H4 (cell line): ENCODE data around the gene CDH4. TPM values are rescaled to one million over a fixed set of nuclear protein-coding genes. Genes with fewer than 3 reads are reported as not detected.
A peak's percentile ranks its signal among the peaks of the same experiment; 100 is the strongest.

Experiments
- DNase-seq: peaks from one replicate; pipeline ENCODE4 v3.0.0-alpha.2; 2015; ENCODE audit warnings: low spot score
- total RNA-seq: library from RNA; depleted of rRNA; stranded (reverse); fragments of >200 nt; shearing (Covaris generic); gene quantifications from 2 replicates; pipeline ENCODE4 v1.2.3, GENCODE V29; 2014

Gene CDH4
- total RNA-seq, 1 experiment from 2014 or later, result 0.14 TPM

DNA sequence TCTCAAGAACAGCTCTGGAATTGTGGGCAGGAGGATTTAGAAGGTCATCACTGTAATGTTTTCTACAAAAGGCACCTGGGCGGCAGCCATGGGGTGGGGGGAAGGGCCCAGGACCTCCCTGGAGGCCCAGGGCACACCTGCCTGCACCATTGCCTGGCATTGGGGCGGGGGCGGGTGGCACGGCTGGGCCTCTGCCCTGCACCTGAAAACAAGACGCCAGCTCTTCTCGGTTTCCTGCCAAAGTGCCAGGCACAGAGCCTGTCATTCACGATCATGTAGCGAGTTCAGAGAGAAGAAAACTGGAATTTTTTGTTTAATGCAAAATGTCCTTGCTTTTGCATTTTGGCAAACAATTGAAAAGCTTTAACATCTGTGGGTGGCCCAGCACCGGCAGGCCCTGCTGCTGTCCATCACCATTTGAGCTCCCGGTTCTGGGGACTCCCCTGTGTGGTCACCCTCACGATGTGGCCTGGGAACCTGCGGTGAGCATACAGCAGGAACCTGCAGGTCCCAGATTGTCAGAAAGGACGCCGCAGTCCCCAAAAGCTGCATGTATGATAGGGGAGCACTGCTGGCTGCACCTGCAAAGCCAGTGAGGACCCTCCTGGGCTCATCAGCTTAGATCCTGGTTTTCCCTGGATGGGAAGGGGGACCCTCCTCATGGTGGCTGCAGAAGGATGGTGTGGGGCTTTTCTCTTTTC lies 262.9 kb downstream of the CDH4 start:
- DNase-seq, result no peak

DNA sequence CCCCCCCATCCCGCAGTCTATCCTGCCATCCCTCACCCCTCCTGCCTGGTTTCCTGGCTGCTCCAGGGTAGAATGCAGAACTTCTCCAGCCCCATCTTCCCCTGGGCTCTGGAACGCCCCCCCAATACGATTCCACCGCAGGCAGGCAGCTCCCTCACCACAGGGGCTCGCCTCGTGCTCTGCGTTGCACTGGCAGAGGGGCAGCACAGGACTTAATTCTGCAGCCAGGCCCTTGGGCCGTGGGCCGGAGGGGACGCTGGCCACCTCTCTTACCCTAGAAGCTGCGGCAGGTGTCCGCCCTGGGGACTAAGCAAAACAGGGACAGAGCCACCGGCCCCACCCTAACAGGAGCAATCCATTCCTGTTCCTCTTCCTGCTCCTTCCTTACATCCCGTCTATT lies 263.9 kb downstream of the CDH4 start:
- no peak for DNase-seq

DNA sequence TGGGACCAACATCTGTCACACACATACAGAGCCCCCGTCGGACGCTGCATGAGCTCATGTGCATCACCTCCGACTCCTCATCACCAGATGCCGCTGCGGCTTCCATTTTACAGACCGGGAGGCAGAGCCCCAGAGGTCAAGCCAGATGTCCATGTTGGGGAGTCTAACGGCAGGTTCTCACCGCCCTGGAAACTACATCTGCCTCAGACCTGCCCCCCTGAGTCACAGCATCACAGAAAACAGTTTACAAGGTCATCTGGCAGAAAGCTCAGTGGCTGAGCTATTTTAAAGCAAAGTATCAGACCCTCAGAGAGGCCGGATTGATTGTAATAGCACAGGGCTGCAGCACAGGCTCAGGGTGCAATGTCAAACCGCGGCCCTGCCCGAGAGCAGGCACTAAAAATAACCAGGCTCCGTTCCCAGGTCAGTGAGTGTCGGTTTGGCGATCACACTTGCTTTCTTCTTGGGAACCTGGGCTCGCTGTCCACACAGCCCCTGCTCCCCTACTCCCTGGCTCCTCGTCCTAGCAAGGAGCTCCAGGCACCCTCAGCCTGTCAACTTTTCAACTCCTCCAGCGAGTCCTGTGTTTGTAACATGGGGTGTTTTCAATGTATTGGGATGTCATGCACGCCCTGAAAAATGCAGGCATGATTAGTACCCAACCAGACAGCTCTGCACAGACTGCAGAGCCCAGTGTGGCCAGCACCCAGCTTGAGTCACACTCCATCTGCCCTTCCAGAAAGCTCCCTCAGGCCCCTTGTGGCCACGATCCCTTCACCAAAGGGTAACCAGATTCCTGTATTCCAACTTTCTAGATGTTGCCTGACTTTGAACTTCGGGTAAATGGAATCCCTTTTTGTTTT lies 264.5 kb downstream of the CDH4 start:
- no peak for DNase-seq

DNA sequence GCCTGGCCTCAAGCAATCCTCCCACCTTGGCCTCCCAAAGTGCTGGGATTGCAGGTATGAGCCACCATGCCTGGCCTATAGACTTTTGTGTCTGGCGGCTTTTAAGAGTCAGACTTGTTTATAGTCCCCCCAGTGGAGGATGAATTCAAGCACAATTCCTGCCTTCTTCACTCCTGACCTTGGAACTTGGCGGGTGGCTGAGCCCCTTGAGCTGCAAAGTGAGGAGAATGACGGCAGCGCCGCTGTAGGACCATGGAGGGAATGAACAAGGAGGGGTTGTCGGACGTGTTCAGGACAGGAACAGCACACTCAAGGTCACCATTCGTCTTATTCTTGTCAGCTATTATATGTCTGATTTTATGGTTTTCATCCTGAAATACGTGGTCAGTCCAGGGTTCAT lies 265.4 kb downstream of the CDH4 start:
- no peak for DNase-seq

DNA sequence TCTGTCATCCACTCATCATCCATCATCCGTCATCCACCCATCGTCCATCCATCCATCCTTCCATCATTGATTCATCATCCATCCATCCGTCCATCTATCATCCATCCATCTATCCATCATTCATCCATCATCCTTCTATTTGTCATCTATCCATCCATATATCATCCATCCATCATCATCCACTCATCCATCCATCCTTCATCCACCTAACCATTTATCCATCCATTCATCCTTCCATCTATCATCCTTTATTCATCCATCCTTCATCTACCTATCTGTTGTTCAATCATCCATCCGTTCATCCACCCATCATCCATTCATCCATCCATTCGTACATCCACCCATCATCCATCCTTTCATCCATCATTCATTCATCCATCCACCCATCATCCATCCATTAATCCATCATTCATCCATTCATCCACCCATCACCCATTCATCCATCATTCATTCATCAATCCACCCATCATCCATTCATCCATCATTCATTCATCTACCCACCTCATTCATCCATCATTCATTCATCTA lies 266.4 kb downstream of the CDH4 start:
- DNase-seq, result no peak

DNA sequence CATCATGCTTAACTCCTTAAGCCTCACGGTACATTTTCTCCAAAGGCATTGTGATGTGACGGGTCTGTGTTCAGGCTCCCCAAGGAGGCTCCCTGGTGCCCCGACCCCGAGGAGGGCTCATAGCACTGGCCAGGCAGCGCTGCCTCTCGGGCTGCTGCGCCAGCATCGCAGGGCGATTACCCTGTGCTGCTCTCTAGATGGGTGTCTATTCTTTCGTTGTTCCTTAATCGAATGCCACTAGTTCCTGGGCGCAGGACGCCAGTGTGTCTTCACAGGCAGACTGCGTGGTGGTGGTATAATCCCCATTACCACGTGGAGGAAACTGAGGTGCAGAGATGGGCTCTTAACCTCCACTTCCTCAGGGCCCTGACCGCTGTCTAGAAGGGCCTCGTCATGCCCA lies 267.4 kb downstream of the CDH4 start:
- DNase-seq, result no peak

DNA sequence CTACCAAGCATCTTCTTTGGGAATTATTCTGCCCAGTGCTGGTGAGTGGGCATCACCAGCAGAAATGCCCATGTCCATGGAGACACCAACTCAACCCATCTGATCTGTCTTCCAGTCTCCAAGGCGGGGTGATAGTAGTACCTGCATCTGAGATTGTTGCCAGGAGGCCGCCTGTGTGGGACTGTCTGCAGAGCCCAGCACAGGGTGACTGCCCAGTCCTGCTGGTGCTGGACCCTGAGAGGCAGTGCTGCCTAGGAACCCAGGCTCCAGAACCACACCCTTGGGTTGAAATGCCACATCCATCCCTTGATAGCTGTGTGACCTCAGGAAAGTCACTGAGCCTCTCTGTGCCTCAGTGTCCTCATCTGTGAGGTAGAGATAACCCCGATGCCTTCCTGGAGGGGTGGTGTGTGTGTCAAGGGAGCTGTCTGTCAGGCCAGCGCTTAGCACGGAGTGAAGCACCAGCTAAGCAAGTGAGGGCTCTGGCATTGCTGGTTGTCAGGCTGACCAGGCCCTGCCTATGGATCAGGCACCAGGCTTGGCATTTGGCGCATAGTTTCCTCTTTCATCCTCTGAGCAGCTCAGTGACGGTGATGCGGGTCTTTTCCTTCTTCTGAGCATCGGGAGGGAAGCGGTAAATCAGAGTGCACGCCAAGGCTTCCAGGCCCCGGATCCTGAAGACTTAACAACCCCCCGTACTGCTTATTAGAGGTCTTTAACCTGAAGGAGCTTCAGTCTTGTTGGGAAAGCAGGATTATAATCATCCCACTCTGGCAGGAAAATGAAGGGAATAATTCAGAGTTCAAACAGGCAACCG lies 268.2 kb downstream of the CDH4 start:
- DNase-seq, result no peak

DNA sequence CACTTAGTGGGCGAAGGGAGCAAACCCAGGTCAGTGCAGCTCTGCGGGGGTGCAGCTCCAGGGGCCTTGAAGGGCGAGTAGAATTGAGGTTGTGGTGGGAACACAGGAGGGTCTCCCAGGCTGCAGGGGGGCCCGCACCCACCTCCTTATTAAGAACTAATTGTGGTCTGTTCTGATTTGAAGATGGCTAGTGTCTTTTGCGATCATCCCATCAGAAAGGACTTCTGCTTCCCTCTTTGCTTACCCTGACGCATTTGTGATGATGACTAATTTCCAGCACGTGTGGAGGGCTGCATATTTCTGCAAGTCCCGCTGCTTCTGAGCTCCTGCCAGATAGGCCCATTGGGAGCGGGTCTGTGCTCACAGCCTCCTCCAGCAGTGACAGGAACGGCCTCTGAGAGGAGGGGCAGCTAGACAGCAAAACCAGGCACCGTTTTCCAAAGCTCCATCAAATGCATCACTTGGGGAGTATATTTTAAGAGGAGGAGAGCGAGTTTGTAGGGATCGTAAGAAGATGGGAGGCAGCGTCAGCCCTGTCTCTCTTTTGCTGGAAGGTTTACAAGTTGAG lies 268.9 kb downstream of the CDH4 start:
- peak; percentile 17 for DNase-seq

DNA sequence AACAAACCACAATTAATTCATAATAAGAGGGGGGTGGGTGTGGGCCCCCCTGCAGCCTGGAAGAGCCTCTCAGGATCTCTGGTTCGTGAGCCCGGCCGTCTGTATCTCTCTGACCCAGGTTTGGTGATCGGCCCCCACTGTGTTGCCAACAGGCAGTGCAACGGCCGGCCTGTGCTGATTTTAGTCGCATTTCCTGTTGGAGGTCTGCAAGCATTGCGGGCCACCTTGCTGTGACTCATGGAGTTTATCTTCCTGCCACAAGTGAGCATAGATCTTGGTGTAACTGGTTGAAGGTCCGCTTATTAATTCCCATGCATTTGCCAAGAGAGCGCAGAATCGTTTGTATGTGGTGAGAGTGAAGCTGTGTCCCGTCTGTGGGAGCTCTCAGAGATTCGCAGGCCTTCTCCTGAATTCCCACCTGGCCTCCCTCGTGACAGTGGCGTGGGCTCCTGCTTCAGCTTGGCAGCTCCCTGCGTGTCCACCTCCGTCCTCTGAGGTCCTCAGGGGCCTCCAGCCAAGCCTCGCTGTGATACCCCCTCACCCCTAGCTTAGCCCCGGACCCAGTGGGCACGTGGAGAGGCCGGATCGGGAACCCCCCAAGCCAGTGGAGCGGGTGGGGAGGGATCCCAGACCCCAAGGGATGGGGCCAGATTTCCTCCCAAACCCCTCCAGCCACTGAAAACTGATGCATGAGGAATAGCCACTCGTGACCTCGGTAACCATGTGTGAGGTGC lies 269.8 kb downstream of the CDH4 start:
- peak; percentile 13 for DNase-seq

DNA sequence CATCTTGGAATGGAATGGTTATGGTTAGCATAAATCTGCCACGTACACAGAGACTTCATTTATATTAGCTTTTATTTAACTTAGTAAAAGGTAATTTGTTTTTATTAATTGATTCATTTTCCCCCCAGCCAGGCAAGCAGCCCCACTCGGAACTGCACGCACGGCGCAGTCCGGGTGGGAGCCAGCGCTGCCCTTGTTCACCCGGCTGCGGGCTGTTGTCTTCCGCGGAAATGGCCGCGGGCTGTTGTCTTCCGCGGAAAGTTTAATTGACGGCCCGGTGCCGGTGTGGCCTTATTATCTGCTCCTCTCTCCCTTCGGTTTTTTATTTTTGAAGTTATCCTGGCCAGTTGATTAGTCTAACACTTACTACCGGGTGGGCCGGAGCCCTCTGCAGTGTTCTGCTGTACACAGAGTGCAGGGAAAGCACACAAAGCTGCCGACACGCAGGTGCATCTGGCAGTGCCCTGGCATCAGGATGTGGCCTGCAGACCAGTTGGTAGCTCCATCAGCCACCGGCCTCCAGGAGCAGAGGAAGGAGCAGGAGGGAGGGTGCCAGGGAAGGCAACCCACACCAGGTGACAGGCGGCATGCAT lies 270.5 kb downstream of the CDH4 start:
- no peak for DNase-seq

DNA sequence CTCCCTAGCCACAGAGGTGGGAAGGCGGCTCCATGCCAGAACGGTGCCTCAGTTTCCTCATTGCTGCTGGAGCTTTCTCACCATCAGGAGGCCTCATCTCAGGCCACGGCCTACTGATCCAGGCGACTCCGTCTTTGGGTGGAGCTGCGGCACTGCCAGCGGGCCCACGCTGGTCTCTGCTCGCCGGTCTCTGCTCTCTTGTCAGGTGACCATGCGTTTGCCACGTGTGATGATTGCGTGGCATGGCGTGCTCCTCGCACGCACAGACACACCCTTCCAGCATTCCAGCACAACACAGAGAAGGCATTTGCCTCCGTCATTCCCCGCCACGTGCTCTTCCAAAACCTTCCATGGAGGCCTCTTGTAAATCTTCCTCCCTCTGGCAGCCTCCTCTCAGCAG lies 271.1 kb downstream of the CDH4 start:
- DNase-seq, result no peak

DNA sequence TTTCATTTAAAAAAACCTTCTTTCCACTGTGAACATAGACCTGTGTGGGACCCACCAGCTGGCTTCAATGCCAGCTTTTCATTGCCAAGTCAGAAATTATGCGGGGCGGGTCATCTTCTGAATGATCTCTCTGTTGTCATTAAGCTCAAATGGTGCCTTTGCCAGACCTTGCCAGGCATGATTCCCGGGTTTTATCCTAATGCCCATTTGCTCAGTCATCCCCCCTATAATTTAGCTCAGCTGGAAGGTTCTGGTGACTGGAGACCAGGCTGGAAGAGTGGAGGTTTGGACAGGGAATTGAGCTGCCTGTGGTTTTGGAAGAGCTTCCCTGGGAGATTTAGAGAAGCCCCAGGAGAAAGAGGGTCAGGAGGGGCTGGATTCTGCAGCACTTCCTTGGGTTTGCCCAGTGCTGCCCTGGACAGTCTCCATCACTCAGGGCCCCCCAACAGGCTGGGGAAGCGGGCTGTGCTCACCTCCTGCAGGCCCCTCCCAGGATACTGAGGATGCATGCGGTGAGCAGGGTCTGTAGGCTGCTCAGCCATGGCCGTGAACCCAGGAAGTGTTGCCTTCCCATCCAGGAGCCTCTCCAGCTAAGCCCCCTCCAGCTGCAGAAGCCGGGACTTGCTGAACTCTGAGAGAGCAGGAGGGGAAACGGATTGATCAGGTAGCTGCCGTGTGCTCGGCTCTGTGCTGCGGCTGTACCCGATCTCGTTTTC lies 273.0 kb downstream of the CDH4 start:
- no peak for DNase-seq

DNA sequence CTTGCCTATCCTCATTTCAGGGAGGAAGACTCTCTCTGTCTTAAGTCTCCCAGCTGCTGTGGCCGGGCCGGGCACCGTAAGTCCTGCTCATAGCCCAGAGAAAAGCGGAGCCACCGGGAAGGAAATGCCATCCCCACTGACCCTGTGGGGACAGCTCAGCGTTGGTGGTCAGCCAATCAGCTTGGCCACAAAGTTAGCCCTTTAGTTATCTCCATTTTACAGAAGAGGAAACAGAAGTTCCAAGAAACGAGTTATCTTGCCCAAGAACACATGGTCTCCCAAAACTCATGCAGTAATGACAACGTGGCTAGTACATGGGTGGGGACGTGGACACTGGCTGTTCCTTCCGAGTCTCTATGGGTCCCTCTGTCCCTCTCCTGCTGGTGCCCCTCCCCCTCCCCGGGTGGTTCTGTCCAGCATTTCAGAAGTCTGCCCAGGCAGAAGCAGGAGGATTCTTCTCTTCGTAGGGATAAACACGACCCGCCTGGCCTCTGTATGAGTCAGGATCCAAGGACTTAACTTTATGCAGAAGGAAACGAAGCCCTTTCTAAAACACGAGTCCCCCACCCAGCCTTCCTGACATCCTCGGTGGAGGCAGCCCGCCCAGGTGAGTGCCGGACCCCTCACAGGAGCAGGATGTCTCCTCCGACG lies 273.8 kb downstream of the CDH4 start:
- DNase-seq, result no peak

DNA sequence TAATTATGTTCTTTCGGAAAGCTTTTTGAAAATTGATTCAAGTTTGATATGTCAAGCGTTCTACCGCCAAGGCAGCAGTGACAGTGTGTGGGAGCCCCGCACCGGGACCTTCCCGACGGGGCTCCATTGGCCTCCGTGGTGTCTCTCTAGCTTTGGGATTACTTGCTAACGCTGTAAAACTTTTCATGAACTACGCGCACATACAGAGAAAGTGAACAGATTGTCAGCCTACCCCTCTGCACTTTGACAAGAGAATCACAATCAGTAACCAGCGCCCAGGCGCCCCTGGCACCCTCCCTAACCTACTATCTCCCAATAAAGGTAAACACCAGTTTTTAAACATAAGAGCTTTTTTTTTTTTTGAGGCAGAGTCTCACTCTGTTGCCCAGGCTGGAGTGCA lies 274.8 kb downstream of the CDH4 start:
- DNase-seq, result no peak

DNA sequence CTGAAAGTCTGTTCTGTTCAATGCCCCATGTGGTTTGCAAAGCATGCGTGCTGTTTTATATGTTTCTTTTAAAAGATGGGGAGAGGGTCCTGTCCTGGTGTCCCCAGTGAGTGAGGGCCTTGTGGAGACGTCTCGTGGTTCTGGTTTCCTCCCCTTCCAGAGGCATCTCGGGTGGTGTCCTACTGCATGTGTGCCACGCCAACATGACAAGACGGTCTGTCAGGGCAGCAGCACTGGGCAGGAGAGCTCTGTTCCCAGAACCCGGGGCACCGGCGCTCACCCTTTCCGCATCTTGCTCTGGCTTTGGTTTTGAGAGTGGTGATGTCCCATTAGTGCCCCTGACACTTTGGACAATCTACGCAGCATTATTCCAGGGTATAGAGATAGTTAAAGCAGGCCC lies 275.6 kb downstream of the CDH4 start:
- no peak for DNase-seq

DNA sequence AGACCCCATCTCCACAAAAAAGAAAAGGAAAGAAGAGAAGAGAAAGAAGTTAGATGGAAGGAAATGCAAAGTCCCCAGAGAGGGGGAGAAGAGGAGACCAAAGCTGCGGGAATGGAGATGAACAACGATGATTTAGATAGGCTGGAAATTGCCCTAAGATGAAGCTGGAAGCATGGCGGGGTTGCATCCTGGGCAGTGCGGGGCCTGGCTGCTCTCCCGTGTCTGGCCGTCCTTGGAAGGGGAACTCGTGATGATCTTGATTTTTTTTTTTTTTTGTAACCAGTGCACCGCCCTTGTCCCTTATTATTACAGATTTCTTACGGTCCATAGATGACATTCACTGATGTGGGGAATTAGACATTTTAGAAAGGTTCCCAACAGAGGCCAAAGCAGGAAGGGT lies 276.5 kb downstream of the CDH4 start:
- no peak for DNase-seq

DNA sequence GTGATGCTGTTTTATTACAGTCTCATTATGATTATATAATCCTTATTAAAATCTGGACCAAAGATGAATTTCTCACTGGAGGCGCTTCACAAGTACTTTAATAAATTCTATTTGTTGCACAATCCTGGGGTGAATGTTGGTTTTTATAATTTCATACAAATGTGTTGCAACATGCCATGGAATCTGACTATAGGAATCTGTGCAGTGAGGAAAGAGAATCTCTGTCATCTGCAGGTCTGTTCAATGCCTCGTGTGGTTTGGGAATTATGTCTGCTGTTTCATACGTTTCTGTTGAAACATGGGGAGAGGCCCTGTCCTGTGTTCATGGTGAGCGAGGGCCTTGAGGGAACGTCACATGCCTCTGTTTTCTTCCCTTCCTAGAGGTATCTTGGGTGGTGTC lies 277.3 kb downstream of the CDH4 start:
- DNase-seq, result no peak

DNA sequence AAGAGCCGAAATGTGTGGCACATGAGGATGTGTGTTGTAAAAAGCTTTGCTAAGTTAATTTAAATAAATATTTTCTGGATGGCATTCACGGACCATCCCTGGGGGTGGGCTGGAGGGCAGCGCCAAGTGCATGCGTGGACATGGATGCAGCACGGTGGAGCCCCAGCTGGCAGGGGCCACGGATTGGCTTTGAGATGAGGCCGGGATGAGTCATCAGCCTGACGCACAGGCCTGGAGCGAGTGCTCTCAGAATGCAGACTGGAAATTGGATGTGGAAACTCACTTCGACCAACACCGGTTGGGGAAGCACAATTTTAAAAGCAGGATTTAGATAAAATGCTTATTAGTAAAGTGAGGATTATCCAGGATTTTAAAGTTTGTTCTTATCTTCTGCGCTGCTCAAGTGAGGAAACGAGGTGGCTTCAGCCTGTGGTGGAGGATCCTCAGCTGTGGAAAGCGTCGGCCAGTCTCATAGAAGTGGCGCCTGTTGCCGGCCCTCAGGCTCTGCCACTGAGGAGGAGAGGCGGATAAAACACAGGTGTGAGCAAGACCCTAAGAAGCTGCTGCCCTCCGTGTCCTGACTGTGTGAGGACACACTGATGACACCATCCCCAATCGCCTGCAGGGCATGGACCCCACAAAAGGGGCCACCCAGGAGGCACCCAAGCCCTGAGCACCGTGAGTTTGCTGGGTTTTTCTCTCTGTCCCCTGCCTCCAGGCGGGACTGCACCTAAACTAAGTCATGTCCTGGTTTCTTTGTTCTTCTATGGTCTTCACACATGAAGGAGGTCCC lies 279.7 kb downstream of the CDH4 start:
- peak; percentile 33 for DNase-seq

DNA sequence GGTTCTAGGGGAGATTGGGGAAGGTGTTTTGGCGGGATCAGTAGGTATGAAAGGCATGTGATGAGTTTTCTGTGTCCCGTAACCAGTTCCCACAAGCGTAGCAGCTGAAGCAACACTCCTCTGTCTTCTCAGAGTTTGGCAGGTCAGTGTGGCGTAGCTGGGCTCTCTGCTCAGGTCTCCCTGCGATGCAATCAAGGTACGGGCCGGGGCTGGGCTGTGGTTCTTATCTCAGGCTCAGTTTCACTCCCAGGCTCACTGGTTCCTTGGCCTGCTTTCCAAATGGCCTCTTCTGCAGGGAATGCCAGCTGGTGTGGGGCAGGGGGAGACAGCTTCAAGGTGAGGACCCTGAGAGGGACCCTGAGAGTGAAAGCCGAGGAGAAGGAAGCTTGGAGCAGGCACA lies 280.7 kb downstream of the CDH4 start:
- no peak for DNase-seq
